HG02973 (cell line): ENCODE measurements around the gene KCNH4.
"Not testable (repeated sequence)": the region's sequence is repeated elsewhere in the genome, so short reads cannot be mapped to it uniquely, and the experiment has no call there.

Source experiments
- ATAC-seq: cut with Tn5 transposase; IDR thresholded peaks from one replicate; pipeline ENCODE4 v1.9.1; 2021; ENCODE audit warnings: moderate library complexity; ENCODE audit not compliant: unreplicated experiment

Gene KCNH4

DNA sequence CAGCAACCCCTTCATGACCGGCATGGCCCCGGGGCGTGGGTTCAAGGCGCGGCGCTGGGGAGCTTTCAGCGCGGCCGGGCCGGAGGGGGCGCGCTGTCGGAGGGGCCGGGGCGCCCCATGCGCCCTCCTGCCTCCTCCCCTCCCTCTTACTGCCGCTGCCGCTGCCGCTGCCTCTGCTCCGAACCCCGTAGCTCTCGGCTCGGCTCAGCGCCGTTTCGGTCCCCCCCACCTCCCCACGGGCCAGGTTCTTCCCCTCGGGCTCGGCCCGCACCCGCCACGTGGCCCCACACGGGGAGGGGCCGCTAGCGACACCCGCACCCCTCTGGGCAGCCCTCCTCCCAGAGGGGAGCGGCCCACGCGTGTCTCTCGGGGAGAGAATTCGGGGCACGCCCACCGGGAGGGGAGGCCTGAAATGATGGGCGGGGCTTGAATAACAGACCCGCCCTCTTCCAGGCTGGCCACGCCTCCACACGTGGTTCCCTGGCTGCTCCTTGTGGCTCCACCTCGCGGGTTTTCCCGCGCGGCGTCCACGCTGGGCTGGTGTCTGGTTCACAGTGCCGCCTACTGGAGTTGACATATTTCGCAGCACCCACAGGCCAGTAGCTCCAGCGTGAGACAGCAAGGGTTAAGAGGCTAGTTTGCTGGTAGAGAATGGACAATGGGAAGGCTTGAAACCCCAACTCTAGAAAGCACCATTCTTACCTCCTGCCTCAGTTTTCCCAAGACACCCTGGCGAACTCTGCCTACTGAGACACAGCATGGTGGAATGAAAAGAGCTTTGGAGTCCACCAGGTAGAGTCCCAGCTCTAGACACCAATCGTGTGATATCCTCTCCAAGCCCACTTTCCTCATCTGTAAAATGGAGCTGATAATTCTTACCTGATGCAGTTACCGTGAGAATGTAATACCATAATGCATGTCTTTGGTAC, at the start of gene KCNH4:
KCNH4 (minus strand) TSS at position 221 of the 929 bp plus-strand sequence; CDS start at position 24, 197 bp downstream.
- ATAC-seq, result no peak

DNA sequence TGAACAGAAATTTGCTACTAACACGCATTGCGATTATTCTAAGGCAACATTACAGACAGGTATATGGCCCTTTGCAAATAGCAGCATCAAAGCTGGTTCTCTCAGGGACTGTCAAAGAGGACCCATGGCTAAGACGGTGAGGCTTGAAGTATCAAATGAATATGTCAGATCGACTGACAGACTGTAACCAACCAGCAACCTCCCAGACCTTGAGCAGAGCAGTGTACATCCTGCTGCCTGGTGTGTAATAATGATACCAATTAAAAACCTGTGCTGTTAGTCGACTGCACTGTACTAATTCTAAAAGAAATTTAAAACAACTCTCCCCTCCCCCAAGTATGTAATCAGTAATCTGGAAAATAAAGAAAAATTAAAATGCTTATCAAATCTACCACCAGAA, 49.3 kb upstream of the KCNH4 start:
- no peak for ATAC-seq

DNA sequence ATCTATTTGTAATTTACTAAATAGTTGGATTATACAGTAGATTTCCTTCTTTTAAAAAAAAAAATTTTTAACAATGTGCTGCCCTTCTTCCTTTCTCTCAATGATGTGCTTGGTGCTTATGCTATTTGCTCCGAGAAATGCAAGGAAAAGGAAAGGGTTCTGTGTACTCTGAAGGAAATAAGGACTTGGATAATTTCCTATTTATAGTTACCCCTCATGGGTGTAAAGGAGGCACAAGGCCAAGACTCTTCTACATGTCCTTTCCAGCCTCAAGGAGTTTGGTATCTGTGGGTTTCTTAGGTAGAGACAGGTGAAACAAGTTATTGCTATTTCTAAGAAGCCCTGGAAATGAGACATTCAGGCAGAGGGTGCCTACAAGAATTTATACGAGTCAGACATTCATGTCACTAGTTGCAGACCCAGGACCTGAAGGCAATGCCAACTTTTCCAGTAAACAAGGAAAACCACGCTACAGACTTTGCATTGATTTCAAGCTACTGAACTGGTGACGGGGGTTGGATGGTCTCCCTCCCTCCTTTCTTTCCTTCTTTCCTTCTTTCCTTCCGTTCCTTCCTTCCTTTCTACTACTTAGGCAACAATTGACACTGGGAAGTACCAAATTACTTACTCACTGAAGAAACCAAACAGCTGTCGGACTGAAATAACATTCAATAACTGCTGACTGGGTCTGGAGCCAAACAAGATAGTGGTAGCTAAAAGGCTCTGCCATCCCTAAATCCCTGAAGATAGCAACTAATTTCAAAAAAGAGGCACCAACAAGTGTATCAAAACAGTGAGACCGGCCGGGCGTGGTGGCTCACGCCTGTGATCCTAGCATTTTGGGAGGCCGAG, 47.1 kb upstream of the KCNH4 start:
- ATAC-seq, result no peak

DNA sequence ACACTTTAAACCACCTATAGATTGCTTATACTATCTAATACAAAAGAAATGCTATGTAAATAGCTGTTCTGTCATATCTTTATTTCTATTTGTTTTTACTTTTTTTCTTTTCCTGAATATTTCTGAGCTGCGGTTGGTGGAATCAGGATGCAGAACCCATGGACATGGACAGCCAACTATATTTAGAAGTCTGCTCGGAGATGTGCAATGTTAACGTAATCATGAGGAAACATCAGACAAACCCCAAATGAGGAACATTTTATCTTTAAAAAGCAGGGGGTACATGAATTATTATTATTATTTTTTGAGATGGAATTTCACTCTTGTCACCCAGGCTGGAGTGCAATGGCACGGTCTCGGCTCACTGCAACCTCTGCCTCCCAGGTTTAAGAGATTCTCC, 44.7 kb upstream of the KCNH4 start:
- no peak for ATAC-seq

DNA sequence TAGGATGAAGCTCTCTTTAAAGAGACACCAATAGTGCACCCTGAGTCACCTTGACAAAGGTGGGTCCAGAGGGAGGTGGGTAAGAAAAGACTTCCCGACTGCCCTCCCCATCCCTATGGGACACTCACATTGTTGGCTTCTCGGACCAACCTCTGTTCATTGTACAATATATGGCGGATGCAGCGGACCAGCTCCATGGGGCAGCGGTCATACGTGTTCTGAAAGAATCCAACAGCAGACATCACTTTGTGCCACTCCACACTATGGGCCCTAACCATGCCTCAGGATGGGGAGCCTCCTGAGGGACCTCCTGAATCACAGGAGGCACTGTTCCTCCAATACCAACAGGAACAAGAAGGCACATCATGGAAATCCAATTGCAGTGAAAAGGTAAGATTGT, 43.7 kb upstream of the KCNH4 start:
- ATAC-seq, result no peak

DNA sequence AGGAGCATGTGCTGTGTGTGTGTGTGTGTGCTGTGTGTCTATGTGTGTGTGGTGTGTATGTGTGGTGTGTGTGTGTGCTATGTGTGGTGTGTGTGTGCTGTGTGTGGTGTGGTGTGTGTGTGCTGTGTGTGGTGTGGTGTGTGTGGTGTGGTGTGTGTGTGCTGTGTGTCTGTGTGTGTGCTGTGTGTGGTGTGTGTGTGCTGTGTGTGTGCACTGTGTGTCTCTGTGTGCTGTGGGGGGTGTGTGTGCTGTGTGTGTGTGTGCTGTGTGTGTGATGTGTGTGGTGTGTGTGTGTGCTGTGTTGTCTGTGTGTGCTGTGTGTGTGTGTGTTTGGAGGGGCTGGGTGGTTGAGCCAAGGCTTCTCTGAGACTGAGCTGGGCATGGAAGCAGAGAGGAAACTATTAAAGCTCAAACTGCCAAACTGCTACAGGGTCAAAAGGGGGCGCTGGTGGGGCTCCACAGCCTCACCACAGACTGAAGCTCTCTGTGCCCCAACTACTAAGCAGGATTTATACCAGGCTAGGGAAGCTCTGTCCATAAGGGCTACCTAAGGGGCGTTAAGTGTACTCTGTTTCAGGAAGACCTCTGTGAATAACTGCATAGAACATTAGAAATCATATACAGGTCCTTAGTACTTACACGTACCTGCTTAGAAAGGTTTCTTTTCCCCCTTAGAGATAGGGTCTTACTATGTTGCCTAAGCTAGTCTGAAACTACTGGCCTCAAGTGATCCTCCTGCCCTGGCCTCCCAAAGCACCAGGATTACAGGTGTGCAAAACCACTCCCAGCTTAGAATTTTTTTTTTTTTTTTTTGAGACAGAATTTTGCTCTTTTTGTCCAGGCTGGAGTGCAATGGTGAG, 41.2 kb upstream of the KCNH4 start:
- ATAC-seq, result no peak

DNA sequence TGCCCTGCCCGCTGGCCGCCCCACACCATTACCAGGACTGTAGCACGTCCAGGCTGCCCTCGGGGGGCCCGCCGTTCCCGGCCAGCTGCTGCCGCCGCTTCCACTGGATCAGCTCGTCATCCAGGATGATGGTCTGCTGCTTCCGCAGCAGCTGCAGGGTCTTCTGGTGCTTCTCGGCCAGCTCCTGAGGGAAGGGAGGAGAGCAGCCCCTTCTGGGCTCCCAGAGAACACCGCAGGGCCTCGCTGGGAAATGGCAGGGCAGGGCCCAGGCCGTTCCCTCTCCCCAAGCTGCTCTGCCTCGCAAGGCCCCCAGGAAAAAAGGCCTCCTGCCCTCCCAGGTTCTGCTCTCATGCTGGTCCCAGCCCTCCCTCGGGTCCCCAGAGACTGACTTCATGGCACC, 38.3 kb upstream of the KCNH4 start:
- ATAC-seq, result not testable (repeated sequence)

DNA sequence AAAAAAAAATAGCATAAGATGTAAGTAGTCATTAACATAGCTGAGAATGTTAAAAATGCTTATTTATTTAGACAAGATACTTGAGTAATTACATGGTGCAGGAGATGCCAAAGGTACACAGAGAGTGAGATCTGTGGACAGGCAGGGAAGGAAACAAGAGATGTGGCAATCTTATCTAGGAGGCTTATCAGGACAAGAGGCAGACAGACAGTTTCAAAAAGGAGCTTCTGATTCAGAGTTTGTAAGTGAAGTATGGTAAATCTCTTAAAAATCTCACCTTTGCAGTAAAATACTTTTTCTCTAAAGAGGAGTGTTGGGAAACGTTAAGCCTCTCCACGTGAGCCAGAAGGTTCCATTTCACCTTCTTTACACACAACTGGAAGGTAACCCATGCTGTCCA, 33.2 kb upstream of the KCNH4 start:
- ATAC-seq, result no peak

DNA sequence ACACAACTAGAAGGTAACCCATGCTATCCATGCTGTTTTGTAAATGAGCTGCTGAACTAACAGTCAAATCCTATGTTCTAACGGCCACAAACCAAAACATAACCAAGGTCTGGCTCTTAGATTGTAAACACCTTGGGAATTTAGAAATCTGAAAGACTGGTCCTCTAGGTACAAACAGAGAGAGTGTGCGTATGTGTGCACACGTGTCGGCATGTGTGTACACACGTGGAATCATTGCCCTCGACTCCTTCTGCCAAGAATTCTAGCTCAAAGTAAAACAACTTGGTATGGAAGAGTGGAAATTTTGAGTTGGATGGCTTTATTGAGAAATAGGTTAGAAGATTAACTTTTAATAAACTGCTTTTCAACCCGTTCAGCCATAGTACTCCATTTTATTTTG, 31.4 kb upstream of the KCNH4 start:
- no peak for ATAC-seq

DNA sequence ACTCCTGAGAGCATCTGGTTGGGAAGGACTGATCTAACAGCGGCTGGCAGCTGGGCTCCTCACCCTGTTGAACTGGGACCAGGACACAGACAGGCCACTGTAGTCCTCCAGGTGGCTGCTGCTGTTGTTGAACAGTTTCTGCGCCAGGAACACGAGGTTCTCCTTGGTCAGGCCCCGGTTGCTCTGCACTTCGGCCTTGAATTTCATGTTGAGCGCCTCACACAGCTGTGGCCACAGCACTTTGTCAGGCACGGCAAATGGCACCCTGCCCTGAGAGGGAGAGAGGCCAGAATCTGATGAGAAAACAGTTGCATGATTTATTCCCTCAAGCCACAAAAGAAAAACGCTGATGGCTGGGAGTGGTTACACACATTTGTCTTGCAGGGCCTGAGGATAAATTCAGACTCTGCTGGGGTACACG, 31.0 kb upstream of the KCNH4 start:
- not testable (repeated sequence) for ATAC-seq

DNA sequence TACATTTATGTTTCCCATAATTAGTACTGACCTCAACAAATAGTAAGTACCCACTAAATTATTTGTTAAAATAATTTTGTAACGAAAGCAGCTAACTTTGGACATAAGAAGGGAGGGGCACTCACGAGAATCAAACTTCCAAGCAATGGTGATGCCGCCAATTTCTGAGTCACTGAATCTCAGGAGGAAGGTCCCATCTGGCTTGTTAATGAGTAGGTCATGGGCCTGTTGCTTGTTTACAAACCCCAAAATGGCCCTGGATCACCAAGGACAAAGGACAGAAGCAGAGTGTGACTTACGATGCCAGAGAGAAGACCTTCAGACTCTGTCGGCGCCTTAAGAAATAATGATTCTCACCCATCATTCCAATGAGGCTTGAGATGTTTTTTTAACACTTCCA, 29.1 kb upstream of the KCNH4 start:
- no peak for ATAC-seq

DNA sequence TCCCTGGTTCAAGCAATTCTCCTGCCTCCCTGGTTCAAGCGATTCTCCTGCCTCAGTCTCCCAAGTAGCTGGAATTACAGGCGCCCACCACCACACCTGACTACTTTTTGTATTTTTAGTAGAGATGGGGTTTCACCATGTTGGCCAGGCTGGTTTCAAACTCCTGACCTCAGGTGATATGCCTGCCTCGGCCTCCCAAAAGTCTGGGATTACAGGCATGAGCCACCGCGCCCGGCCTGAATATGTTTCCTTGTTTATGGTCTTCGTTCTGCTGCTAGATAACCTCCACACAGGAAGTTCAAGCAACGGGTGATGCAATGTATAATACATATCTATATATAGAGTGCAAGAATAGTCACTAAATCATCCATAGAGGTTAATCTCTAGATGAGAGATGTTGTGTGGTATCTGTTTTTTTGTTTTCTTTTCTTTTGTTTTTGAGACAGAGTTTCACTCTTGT, 25.2 kb upstream of the KCNH4 start:
- not testable (repeated sequence) for ATAC-seq

DNA sequence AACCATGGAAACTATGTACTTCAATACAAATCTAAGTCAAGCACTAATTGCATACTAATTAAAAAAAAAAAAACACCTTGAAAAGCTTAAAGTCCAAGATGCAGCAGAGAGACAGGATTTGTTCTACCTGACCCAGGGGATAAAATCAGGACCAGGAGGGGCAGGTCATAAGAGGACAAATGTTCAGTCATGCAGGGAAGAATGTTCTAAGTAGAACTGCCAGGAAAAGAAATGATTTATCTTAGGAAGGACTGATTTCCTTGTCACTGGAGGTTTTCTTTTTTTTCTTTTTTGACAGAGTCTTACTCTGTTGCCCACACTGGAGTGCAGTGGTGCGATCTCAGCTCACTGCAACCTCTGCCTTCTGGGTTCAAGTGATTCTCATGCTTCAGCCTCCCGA, 22.4 kb upstream of the KCNH4 start:
- no peak for ATAC-seq

DNA sequence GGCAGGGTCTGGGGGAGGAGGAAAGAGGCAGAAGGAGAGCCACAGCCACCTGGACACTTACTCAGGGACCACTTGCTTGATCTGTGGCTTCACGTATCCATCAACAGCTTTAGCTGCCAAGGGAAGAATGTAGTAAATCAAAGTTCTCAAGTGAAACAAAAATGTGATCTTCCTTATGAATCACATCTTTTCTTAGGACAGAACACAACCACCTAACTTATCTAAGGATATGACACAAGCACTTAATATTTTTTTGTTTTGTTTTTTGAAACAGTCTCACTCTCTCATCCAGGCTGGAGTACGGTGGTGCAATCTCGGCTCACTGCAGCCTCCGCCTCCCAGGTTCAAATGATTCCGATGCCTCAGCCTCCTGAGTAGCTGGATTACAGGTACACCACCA, 21.8 kb upstream of the KCNH4 start:
- no peak for ATAC-seq

DNA sequence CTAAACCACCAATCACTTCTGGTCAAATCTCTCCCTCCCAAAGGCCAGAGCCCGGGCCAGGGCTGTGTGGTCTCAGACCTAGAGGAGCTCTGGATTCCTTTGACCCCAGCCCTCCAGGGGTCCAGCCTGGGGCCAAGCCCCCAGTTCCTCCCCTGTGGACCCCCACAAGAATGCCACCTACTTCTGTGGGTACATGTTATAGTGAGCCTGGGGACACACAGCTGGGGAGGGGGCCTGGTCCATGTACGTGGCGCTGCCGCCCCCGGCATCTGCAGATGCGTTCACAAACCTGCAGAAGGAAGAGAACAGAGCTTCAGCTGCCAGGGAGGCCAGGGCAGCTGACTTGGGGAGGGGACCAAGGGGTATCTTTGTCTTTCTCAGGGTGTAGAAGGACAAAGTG, 21.2 kb upstream of the KCNH4 start:
- ATAC-seq, result no peak

DNA sequence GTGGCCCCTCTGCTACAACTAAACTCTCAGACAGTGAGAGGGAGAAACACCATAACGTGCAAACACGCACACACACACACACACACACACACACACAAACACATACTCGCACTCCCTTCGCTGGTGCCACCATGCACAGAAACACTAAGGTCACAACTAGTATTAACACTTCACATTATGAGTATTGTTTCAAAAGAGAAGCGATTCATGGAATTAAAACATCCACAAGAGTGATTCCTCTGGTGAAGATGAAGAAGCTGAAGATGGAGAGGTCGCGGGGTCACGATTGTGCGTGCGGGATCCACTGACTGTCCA, 20.5 kb upstream of the KCNH4 start:
- ATAC-seq, result no peak

DNA sequence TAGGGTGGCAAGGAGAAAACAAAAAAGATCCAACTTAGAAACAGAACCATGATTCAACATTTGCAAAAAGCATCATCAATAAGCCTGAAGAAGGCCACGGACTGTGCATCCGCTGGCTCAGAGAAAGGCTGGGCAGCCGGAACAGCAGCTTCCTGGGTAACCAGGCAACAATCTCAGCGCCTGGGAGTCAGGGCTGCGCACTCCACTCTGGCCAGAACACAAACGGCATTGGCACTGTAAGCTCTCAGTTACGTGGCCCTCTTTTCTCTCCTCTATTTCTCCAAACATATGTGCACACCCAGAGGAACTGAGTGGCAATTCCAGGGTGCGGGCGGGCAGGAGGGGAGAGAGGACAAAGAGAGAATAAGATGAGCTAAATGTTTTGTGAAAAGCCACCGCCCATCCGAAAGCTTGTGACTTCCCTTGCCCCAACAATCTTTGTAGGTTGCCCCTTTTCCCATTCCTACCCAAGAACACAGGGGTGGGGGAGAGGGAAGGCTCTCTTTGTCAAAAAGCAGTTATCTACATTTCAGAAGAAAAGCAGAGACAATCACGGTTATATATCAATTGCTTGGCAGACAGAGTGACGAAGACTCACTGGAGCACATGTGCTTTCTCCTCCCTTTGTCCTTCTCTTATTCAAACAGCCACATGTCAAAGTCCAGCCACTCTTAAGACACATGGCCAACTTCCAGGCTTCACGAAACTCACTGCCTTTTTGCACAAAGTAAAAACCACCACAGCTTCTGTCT, 19.9 kb upstream of the KCNH4 start:
- no peak for ATAC-seq

DNA sequence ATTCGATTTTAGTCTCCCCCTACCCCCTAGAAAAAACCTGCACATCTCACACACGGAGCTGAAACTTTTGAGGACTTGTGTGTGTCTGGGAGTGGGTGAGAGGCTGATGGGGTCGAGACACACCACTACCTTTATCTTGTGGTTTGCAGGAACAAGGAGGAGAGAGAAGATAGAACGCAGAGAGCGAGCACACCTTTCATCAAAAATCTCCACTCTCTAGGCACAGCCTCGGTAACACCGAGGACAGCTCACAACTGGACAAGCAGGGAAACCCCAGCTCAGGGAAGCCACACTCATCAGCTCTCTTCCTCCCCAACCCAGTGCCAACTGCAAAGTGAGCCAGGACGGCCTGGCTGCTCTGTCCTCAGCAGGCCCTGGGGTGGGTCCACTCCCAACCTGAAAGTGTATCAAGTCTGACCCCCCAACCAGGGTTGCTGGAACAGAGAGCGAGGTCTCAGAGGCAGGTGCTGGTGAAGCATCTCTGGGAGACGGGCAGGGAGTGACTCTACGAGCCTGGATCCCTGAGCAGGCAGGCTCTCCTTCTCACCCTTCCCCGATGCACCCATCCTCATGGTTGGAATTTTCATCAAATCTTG, 18.6 kb upstream of the KCNH4 start:
- no peak for ATAC-seq

DNA sequence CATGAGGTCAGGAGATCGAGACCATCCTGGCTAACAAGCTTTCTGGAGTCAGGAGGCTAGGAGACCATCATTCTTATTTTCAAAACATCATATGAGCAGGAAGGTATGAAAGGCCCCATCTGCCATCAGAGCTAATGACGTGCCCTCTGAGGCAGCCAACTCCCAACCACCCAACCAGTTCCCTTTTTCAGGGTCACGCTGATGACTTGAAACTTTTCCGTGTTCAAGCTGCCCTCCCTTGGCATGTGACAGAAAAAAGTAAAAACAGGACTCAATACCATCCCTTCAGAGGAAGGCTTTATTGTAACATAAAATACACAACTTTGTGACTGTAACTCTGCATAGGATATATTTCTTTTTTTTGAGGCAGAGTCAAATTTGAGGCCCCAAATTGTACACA, 18.0 kb upstream of the KCNH4 start:
- no peak for ATAC-seq

DNA sequence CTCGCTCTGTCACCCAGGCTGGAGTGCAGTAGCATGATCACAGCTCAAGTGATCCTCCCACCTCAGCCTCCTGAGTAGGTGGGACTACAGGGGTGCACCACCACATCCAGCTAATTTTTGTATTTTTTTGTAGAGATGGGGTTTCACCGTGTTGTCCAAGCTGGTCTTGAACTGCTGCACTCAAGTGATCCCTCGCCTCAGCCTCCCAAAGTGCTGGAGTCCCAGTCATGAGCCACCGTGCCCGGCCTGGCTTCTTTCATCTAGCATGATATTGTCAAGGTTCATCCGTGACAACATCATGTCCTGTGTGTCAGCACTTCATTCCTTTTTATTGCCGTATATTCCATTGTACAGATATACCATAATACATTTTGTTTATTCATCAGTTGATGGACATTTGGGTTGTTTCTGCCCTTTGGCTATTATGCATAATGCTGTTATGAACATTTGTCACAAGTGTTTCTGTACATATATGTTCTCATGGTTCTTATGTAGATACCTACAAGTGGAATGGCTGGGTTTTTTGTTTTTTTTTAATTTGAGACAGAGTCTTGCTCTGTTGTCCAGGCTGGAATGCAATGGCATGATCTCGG, 16.7 kb upstream of the KCNH4 start:
- no peak for ATAC-seq
